H9 (cell line): ENCODE results near the gene IGLL5. TPM values are rescaled to one million over a fixed set of nuclear protein-coding genes. Genes with fewer than 3 reads are reported as not detected.

ENCODE experiments used
- DNase-seq: peaks from one replicate; pipeline ENCODE4 v3.0.0-alpha.2; 2017
- H2AFZ ChIP-seq: one replicate; pipeline ENCODE4 v1.6.1; 2013; ENCODE audit warnings: mild to moderate bottlenecking, low read length, control low read depth, moderate library complexity
- H2AK5ac ChIP-seq: 2 replicates; pipeline ENCODE4 v1.6.1; 2013; ENCODE audit warnings: low read length, control low read depth, mixed read lengths; ENCODE audit not compliant: insufficient read length
- H2BK120ac ChIP-seq: one replicate; pipeline ENCODE4 v1.6.1; 2013; ENCODE audit warnings: low read depth, mild to moderate bottlenecking, low read length, control low read depth, inconsistent platforms; ENCODE audit not compliant: poor library complexity, severe bottlenecking
- H2BK12ac ChIP-seq: 2 replicates; pipeline ENCODE4 v1.6.1; 2013; ENCODE audit warnings: low read length, control low read depth, mixed read lengths, low read depth; ENCODE audit not compliant: insufficient read length
- H2BK15ac ChIP-seq: 2 replicates; pipeline ENCODE4 v1.6.1; 2013; ENCODE audit warnings: low read depth, low read length, control low read depth
- H2BK20ac ChIP-seq: one replicate; pipeline ENCODE4 v1.6.1; 2013; ENCODE audit warnings: low read depth, mild to moderate bottlenecking, low read length, control low read depth, inconsistent platforms; ENCODE audit not compliant: poor library complexity, severe bottlenecking
- H2BK5ac ChIP-seq: 2 replicates; pipeline ENCODE4 v1.6.1; 2013; ENCODE audit warnings: low read length, control low read depth, mixed read lengths; ENCODE audit not compliant: insufficient read length
- H3K14ac ChIP-seq: 2 replicates; pipeline ENCODE4 v1.6.1; 2013; ENCODE audit warnings: low read length, control low read depth; ENCODE audit not compliant: insufficient read depth
- H3K18ac ChIP-seq: 2 replicates; pipeline ENCODE4 v1.6.1; 2013; ENCODE audit warnings: low read depth, mild to moderate bottlenecking, mixed read lengths, low read length, control low read depth; ENCODE audit not compliant: insufficient read length
- H3K23ac ChIP-seq: 2 replicates; pipeline ENCODE4 v1.6.1; 2013; ENCODE audit warnings: low read length, control low read depth, mixed read lengths, low read depth; ENCODE audit not compliant: insufficient read length
- H3K23me2 ChIP-seq: 2 replicates; pipeline ENCODE4 v1.6.1; 2013; ENCODE audit warnings: low read depth, mild to moderate bottlenecking, mixed read lengths, low read length, control low read depth; ENCODE audit not compliant: insufficient read length, poor library complexity, severe bottlenecking
- H3K27ac ChIP-seq: 2 replicates; pipeline ENCODE4 v1.5.1; 2013; ENCODE audit warnings: low read length, control low read depth, mixed read lengths, low read depth; ENCODE audit not compliant: insufficient read length
- H3K27me3 ChIP-seq: 2 replicates; pipeline ENCODE4 v1.6.1; 2013; ENCODE audit warnings: low read length, control low read depth, inconsistent platforms; ENCODE audit not compliant: insufficient read depth
- H3K4ac ChIP-seq: 2 replicates; pipeline ENCODE4 v1.6.1; 2013; ENCODE audit warnings: low read depth, mild to moderate bottlenecking, control low read depth, inconsistent platforms, low read length, moderate library complexity
- H3K4me1 ChIP-seq: 2 replicates; pipeline ENCODE4 v1.6.1; 2013; ENCODE audit warnings: low read length, control low read depth, inconsistent platforms; ENCODE audit not compliant: insufficient read depth
- H3K4me2 ChIP-seq: 2 replicates; pipeline ENCODE4 v1.6.1; 2013; ENCODE audit warnings: low read length, control low read depth, mixed read lengths; ENCODE audit not compliant: insufficient read length, insufficient read depth
- H3K56ac ChIP-seq: 2 replicates; pipeline ENCODE4 v1.6.1; 2013; ENCODE audit warnings: low read depth, mild to moderate bottlenecking, mixed read lengths, low read length, control low read depth; ENCODE audit not compliant: insufficient read length
- H3K79me1 ChIP-seq: 2 replicates; pipeline ENCODE4 v1.6.1; 2013; ENCODE audit warnings: low read depth, mild to moderate bottlenecking, moderate library complexity, low read length, control low read depth, inconsistent platforms; ENCODE audit not compliant: insufficient read depth, poor library complexity, severe bottlenecking
- H3K79me2 ChIP-seq: 2 replicates; pipeline ENCODE4 v1.6.1; 2013; ENCODE audit warnings: low read length, control low read depth, inconsistent platforms; ENCODE audit not compliant: insufficient read depth
- H3K9ac ChIP-seq: 2 replicates; pipeline ENCODE4 v1.6.1; 2013; ENCODE audit warnings: low read length, control low read depth, mixed read lengths; ENCODE audit not compliant: insufficient read length; ENCODE audit errors: extremely low read depth
- H3K9me3 ChIP-seq: one replicate; pipeline ENCODE4 v1.6.1; 2013; ENCODE audit warnings: low read depth, low read length, inconsistent platforms; ENCODE audit not compliant: control insufficient read depth
- H3T11ph ChIP-seq: one replicate; pipeline ENCODE4 v1.6.1; 2013; ENCODE audit warnings: mild to moderate bottlenecking, low read length, control low read depth, inconsistent platforms
- H4K20me1 ChIP-seq: one replicate; pipeline ENCODE4 v1.6.1; 2013; ENCODE audit not compliant: control insufficient read depth, insufficient read length, insufficient read depth
- H4K5ac ChIP-seq: 2 replicates; pipeline ENCODE4 v1.6.1; 2013; ENCODE audit warnings: low read depth, mild to moderate bottlenecking, mixed read lengths, low read length, control low read depth; ENCODE audit not compliant: insufficient read length
- H4K8ac ChIP-seq: replicated peaks from 2 replicates; pipeline ENCODE4 v1.6.1; 2013; ENCODE audit warnings: low read length, control low read depth, mixed read lengths, low read depth; ENCODE audit not compliant: insufficient read length
- H4K91ac ChIP-seq: 2 replicates; pipeline ENCODE4 v1.6.1; 2013; ENCODE audit warnings: low read depth, mild to moderate bottlenecking, moderate library complexity, mixed read lengths, low read length, control low read depth; ENCODE audit not compliant: insufficient read length
- H3K27ac Mint-ChIP-seq, 3 experiments: 2 replicates in 2 of 3; 3 replicates in 1 of 3; pipeline ENCODE4 v1.8.0; 2020 to 2021; ENCODE audit warnings: mixed read lengths in 3 of 3, mild to moderate bottlenecking in 1 of 3, moderate library complexity in 1 of 3
- H3K27me3 Mint-ChIP-seq: 2 replicates; pipeline ENCODE4 v1.8.0; 2021; ENCODE audit warnings: low read depth, mild to moderate bottlenecking, moderate library complexity, mixed read lengths
- H3K36me3 Mint-ChIP-seq, 3 experiments: 2 replicates in 2 of 3; 3 replicates in 1 of 3; pipeline ENCODE4 v1.8.0; 2020 to 2021; ENCODE audit warnings: low read depth in 3 of 3, mixed read lengths in 3 of 3; ENCODE audit not compliant: insufficient read depth in 1 of 3
- H3K4me1 Mint-ChIP-seq, 2 experiments: 2 replicates each; pipeline ENCODE4 v1.8.0; 2020; ENCODE audit warnings: mixed read lengths in 2 of 2
- H3K4me3 Mint-ChIP-seq, 2 experiments: 2 replicates in 1 of 2; 3 replicates in 1 of 2; pipeline ENCODE4 v1.8.0; 2020 to 2021; ENCODE audit warnings: mild to moderate bottlenecking in 2 of 2, mixed read lengths in 2 of 2, moderate library complexity in 1 of 2
- H3K9me3 Mint-ChIP-seq, 2 experiments: 2 replicates in 1 of 2; 3 replicates in 1 of 2; pipeline ENCODE4 v1.8.0; 2020; ENCODE audit warnings: mild to moderate bottlenecking in 2 of 2, mixed read lengths in 2 of 2, moderate library complexity in 1 of 2
- WGBS: extraction: QIAGEN DNeasy Blood & Tissue Kit; methylation state at CpG from one replicate; pipeline ENCODE4 v1.1.7; 2013; ENCODE audit warnings: missing lambda C conversion rate, low lambda C conversion rate, mixed read lengths; ENCODE audit not compliant: insufficient read length; ENCODE audit errors: extremely low coverage; 5-methylcytosine and 5-hydroxymethylcytosine counted together
- total RNA-seq: library from RNA; stranded (reverse); gene quantifications from 2 replicates; pipeline ENCODE4 v1.2.1, GENCODE V29; 2021
- TF ChIP-seq, protein P1 (sequence below): fragments of 200-600 bp; sonication (generic); conservative IDR thresholded peaks from 3 replicates; pipeline ENCODE4 v1.8.0; 2021; ENCODE audit warnings: antibody characterized with exemption, mild to moderate bottlenecking

The IGLL5 gene
- total RNA-seq, 1 experiment from 2014 or later: not detected

DNA sequence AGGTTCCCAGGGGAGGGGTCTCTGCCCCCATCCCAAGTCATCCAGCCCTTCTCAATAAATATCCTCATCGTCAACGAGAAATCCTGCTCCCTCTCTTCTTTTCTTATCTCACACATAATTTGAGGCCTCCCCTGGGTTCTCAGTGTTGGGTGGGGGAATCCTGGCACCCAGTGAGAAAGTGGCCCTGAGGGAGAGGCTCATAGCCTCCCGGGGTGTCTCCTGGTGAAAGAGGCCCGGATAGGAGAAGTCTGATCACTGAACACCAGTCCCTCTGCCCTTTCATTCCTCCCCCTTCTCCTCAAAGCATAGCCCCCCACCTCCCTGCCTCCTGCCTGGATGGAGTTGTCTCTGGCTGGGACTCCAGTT is 35.3 kb downstream of the IGLL5 start:
- Histone ChIP-seq H3K18ac (no peak overlapping the region), H3K4ac (no peak overlapping the region), H3K23me2 (no peaks in the 10 kb centered on the region), H3K56ac (no peak overlapping the region), H2BK120ac (no peak overlapping the region), H3K23ac (no peak overlapping the region), H3K14ac (no peak overlapping the region), H3K79me1 (no peaks in the 10 kb centered on the region), H2BK12ac (no peak overlapping the region), H2AFZ (no peak overlapping the region), H4K20me1 (no peaks in the 10 kb centered on the region), H3K27ac (no peak overlapping the region), H3K9me3 (no peaks in the 10 kb centered on the region), H4K91ac (no peak overlapping the region), H2BK20ac (no peak overlapping the region), H2BK5ac (no peak overlapping the region), H3K27me3 (peaks cover 5% of the 10 kb centered on the region; the same call in 1 of the 2 replicates), H2AK5ac (no peak overlapping the region), H4K8ac (no peak overlapping the region), H3K4me2 (no peak overlapping the region), H4K5ac (no peak overlapping the region), H3K4me1 (peaks cover 4% of the 10 kb centered on the region; the same call in 1 of the 2 replicates), H2BK15ac (no peak overlapping the region), H3T11ph (no peak overlapping the region), H3K79me2 (no peaks in the 10 kb centered on the region), H3K9ac (no peak overlapping the region)
- Mint-ChIP-seq H3K4me1 (peaks cover 12 to 17% of the 10 kb centered on the region in 2 experiments), H3K9me3 (no peaks in the 10 kb centered on the region), H3K27me3 (peaks cover 98% of the 10 kb centered on the region), H3K36me3 (no peaks in the 10 kb centered on the region), H3K27ac (peak overlapping the region in 1 of 3 experiments; percentile 65; a peak in 1 of 7 replicates), H3K4me3 (no peak overlapping the region)
- no CpG with 5 or more reads among the region's 4 CpGs for WGBS
- TF ChIP-seq, protein P1, sequence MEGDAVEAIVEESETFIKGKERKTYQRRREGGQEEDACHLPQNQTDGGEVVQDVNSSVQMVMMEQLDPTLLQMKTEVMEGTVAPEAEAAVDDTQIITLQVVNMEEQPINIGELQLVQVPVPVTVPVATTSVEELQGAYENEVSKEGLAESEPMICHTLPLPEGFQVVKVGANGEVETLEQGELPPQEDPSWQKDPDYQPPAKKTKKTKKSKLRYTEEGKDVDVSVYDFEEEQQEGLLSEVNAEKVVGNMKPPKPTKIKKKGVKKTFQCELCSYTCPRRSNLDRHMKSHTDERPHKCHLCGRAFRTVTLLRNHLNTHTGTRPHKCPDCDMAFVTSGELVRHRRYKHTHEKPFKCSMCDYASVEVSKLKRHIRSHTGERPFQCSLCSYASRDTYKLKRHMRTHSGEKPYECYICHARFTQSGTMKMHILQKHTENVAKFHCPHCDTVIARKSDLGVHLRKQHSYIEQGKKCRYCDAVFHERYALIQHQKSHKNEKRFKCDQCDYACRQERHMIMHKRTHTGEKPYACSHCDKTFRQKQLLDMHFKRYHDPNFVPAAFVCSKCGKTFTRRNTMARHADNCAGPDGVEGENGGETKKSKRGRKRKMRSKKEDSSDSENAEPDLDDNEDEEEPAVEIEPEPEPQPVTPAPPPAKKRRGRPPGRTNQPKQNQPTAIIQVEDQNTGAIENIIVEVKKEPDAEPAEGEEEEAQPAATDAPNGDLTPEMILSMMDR: no peak
- no peak for DNase-seq
